Spleen (tissue), 7 donors: ENCODE results near the gene FAF1.

Source experiments
- CTCF ChIP-seq, 11 experiments: fragments of 200-600 bp in 7 of 11; fragments of 450-650 bp in 4 of 11; sonication (generic) in 4 of 11; IDR thresholded peaks in 8 of 11; conservative IDR thresholded peaks in 3 of 11; 1 replicate in 7 of 11; 2 replicates in 4 of 11; pipeline versions ENCODE4 v1.4.0 to v1.8.0; 2016 to 2021; ENCODE audit warnings: antibody characterized with exemption in 11 of 11, inconsistent platforms in 4 of 11, mild to moderate bottlenecking in 1 of 11
- POLR2A ChIP-seq, 3 donors: fragments of 450-650 bp; IDR thresholded peaks; one replicate each; pipeline ENCODE4 v1.5.1; 2017; ENCODE audit warnings: antibody characterized with exemption in 3 of 3, mild to moderate bottlenecking in 1 of 3
- POLR2AphosphoS5 ChIP-seq, 3 donors: sonication (generic); formaldehyde crosslinking; IDR thresholded peaks; one replicate each; pipeline ENCODE4 v1.5.1; 2017; ENCODE audit warnings: antibody characterized with exemption in 3 of 3
- donor health status: DM: no; HTN: no; CAD: no; lungs with moderate emphysema.
- donor health status: DM: no; HTN: no; CAD: no.
- donor health status: DM: no; HTN: no; CAD: no.

GRCh38 chr1:50453266-50453665 is 506.8 kb downstream of the FAF1 start:
- no peak for TF ChIP-seq POLR2AphosphoS5 (IDR thresholded peaks at IDR 0.05)
- TF ChIP-seq CTCF (IDR thresholded peaks at IDR 0.05 in 8 of 11, conservative IDR thresholded peaks at IDR 0.05 in 3 of 11): no peak
- no peak for TF ChIP-seq POLR2A (IDR thresholded peaks at IDR 0.05)
